Heart left ventricle (tissue), 13 donors: ENCODE measurements around the gene SEM1.

Experiments used
- CTCF ChIP-seq, 12 donors: fragments of 200-600 bp; sonication (generic) in 4 of 12; IDR thresholded peaks; one replicate each; pipeline versions ENCODE4 v1.5.0 to v1.8.0; 2018 to 2022; ENCODE audit warnings: antibody characterized with exemption in 12 of 12, mild to moderate bottlenecking in 5 of 12
- POLR2A ChIP-seq, 2 donors: fragments of 450-650 bp; IDR thresholded peaks; one replicate each; pipeline ENCODE4 v1.6.1; 2017; ENCODE audit warnings: antibody characterized with exemption in 2 of 2, mild to moderate bottlenecking in 2 of 2, moderate library complexity in 2 of 2
- donor health status: ischemic (EF 13 %, LVEDD 7.1; RV severe dilation, severe dysfunction).
- donor health status: DM: no; HTN: yes; CAD: no.
- donor health status: DM: no; HTN: no; CAD: no.
- donor health status: ischemic (EF 25% LVEDD 6.9; RV normal size, moderate dysfunction).
- donor health status: ischemic (EF 25% LVEDD 5.7; RV mildly dilated, moderate dysfunction).
- donor health status: ischemic (EF 35%, LVEDD 5.7; RV mildly dilated, moderate dysfunction).
- donor health status: nonischemic (EF 11% LVEDD 7.7; RV severe dilation, severe dysfunction).
- donor health status: DM: yes; HTN: yes; CAD: no.
- donor health status: PGD.
- donor health status: ischemic (EF 29% LVEDD 5.4; RV normal size, mild dysfunction).
- donor health status: nonischemic (EF 23%, LVEDD 6.1; RV moderate dilation, normal function).

GRCh38 chr7:96727534-96728088 lies 18.0 kb upstream of the SEM1 start:
- TF ChIP-seq CTCF (IDR thresholded peaks at IDR 0.05) (no peak), POLR2A (IDR thresholded peaks at IDR 0.05) (no peak)
